GM21619 (cell line): Measurements from ENCODE around the gene MYZAP.

Source experiments
- ATAC-seq: cut with Tn5 transposase; IDR thresholded peaks from one replicate; pipeline ENCODE4 v1.9.1; 2021; ENCODE audit not compliant: unreplicated experiment

The MYZAP gene

GRCh38 chr15:57561041-57561711 lies 30.5 kb upstream of the MYZAP start:
- peak; percentile 66 for ATAC-seq

GRCh38 chr15:57562196-57562769 lies 29.4 kb upstream of the MYZAP start:
- ATAC-seq: no peak

GRCh38 chr15:57563416-57563815 lies 28.3 kb upstream of the MYZAP start:
- ATAC-seq: no peak

- ATAC-seq: no peak
Measured at GRCh38 chr15:57565311-57565710, 26.4 kb upstream of the MYZAP start.

GRCh38 chr15:57566834-57567233 lies 24.9 kb upstream of the MYZAP start:
- ATAC-seq: no peak

GRCh38 chr15:57567891-57568290 lies 23.8 kb upstream of the MYZAP start:
- ATAC-seq: no peak

GRCh38 chr15:57568299-57568698 lies 23.4 kb upstream of the MYZAP start:
- ATAC-seq: no peak

- ATAC-seq: no peak
Measured at GRCh38 chr15:57570340-57570739, 21.4 kb upstream of the MYZAP start.

GRCh38 chr15:57570994-57571393 lies 20.7 kb upstream of the MYZAP start:
- ATAC-seq: no peak

- ATAC-seq: no peak
Measured at GRCh38 chr15:57571725-57572124, 20.0 kb upstream of the MYZAP start.

- no peak for ATAC-seq
Measured at GRCh38 chr15:57572468-57572867, 19.2 kb upstream of the MYZAP start.

GRCh38 chr15:57573151-57573550 lies 18.6 kb upstream of the MYZAP start:
- ATAC-seq: no peak

GRCh38 chr15:57575363-57575762 lies 16.3 kb upstream of the MYZAP start:
- ATAC-seq: no peak

GRCh38 chr15:57578288-57578900 lies 13.3 kb upstream of the MYZAP start:
- ATAC-seq: no peak

- no peak for ATAC-seq
Measured at GRCh38 chr15:57580428-57580827, 11.3 kb upstream of the MYZAP start.

- ATAC-seq: no peak
Measured at GRCh38 chr15:57580866-57581265, 10.8 kb upstream of the MYZAP start.

- ATAC-seq: no peak
Measured at GRCh38 chr15:57582090-57582489, 9.6 kb upstream of the MYZAP start.

GRCh38 chr15:57583282-57583681 lies 8.4 kb upstream of the MYZAP start:
- ATAC-seq: no peak

GRCh38 chr15:57583720-57584119 lies 8.0 kb upstream of the MYZAP start:
- no peak for ATAC-seq

- no peak for ATAC-seq
Measured at GRCh38 chr15:57586661-57587424, 4.9 kb upstream of the MYZAP start.

GRCh38 chr15:57589281-57589680 lies 2.4 kb upstream of the MYZAP start:
- no peak for ATAC-seq

GRCh38 chr15:57589754-57590153 lies 1.9 kb upstream of the MYZAP start:
- ATAC-seq: no peak
